Measurements from ENCODE around the gene NEURL1B.
"Not testable (repeated sequence)": the region's sequence is repeated elsewhere in the genome, so short reads cannot be mapped to it uniquely, and the experiment has no call there.

Gene NEURL1B, protein sequence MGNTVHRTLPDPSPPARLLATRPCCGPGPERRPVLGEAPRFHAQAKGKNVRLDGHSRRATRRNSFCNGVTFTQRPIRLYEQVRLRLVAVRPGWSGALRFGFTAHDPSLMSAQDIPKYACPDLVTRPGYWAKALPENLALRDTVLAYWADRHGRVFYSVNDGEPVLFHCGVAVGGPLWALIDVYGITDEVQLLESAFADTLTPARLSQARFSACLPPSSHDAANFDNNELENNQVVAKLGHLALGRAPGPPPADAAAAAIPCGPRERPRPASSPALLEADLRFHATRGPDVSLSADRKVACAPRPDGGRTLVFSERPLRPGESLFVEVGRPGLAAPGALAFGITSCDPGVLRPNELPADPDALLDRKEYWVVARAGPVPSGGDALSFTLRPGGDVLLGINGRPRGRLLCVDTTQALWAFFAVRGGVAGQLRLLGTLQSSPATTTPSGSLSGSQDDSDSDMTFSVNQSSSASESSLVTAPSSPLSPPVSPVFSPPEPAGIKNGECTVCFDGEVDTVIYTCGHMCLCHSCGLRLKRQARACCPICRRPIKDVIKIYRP
- 0 to 8.4 (median 1.9) reads per million in 17 experiments for total RNA-seq

DNA sequence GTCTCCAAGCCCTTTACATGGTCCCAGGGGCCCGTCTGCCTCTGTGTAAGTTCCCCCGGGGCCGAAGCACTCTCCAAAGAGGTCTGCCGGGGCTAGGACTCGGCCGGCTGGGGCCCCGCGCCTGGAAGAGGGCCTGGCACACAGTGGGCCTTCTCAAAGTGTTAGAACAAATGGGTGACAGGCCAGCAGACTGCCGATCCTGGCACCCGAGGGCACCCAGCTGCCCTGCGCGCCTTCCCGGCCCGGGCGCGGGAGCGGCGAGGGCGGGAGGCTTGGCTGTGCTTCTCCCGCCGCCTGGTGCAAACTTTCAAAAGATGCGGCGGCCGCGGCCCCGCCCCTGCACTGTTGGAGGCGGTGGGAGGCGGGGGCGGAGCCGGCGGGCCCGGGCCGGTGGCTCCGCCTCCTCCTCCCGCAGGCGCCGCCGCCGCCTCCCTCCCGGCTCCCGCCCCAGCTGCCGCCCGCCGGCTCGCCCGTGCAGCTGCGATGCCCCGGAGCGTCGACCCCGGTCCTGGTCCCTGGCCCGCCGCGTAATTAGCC lies at the start of gene NEURL1B:
Gene NEURL1B, plus strand, starts transcription at position 442 of the 537 bp plus-strand sequence. CDS start 144 bp downstream, outside the sequence.
- peak; percentile 51 to 71 (median 60) for DNase-seq

DNA sequence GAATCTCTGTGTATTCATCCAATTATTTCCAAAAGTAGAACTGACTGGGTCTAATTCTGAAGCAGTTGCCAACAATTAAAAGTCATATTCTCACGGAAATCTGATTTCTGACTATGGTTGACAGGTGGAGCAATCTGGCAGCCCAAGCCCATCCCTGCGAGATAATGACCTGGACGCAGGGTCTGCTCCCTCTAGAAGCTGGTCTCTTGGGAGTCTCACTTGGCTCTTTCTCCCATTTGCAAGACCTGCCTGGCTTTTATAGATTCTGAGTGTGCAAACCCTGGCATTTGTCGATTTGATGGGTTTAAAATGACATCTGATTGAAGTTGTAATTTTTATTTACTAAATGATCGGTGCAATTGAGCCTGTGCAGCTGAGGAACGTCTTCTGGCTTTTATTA lies 49.4 kb upstream of the NEURL1B start:
- DNase-seq: no peak

DNA sequence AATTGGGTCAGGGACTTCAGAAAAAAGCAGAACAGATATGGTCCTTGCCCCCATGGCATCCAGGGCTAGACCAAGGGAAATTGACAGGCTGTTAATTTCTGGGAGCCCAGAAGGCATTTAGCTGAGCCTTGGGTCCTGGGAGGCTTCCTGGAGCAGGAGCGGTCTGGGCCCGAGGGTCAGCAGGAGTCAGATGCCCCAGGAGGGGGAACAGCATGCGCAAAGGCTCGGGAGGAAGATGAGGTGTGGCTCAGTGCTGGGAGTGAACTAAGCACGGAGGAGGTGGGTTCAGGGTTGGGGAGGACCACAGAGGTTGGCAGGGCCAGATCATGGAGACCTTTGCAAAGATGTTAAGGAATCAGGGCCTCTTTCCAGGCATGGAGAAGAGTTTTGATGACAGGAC lies 48.2 kb upstream of the NEURL1B start:
- no peak for DNase-seq

DNA sequence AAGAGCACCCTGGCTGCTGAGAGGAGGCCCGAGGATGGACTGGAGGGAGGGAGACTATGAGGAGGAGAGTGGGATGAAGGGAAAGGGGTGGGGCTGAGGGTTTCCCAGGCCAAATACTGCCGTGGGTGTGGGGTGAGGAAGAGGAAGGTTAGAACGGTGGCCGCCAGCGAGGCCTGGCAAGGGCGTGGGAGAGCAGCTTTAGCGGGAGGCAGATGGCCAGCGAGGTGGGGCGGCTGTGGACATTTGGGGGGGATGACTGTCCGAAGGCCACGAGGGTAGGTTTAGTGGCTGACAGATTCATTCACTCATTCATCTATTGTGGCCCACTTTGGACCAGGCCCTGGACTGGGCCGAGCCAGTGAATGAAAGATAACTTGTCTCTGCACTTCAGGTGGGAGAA lies 47.8 kb upstream of the NEURL1B start:
- no peak for DNase-seq

DNA sequence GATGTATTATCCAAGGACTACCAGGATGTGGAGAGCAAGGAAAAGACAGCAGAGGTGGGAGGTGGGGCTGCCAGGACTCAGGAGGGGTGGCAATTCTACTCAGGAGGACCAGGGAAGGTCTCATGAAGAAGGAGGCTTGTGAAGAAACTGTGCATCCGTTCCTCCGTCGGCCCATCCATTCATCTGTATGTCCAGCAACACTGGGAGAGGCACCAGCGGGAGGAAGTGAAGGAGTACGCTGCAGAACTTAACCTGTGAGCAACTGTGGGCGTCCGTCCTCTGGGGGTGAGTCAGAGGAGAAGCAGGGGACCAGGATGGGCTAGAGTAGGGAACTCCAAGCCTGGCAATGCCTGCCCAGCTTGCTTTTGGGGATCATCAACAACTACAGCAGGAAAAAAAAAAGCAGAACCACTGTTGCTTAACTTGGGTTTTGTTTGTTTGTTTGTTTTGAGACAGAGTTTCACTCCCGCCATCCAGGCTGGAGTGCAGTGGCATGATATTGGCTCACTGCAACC lies 47.3 kb upstream of the NEURL1B start:
- DNase-seq: peak in 3 of 4 experiments; percentile 11 to 46 (median 15)

DNA sequence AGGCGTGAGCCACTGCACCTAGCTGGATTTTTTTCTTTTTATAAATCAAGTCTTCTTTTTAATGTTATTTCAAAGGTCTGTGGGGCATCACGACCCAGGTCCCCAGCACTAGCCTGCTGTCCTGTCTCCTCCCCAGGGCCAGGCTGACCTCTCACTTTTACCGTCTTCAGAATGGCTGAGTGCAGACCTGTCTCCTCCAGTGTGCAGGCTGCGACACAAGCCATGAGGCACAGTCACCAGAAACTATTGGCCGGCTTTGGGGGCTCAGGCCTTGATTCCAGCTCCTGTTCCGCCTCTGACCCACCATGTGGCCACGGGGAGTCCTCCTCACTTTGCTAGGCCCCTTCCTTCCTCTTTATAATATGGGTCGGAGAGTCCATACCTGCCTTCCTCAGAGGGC lies 46.6 kb upstream of the NEURL1B start:
- no peak for DNase-seq

DNA sequence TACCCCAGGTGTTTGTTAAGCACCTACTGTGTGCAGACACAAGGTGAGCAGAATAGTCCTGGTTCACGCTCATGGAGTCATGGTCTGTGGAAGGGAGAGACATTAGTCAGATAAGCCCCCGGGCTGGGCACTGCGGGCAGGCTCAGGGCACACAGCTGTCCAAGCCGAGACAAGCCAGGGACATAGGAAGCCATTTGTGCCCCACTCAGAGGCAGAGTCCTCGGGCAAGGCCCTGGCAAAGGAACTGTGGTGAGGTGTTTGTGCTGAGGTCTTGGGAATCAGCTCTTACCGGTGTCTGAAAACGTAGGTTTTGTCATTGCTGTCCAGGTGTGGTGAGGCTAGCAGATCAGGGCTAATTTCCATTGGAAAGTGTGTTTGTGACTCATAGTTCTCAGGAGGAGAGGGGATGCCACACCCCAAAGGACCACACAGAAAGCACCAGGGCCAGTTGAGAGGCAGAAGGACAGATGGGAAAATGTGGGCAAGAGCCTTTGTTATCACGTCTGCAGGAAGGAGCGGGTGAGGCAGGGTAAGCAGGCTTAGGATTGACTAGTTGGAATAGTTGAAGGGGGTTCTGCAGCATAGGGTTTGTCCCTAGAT lies 46.1 kb upstream of the NEURL1B start:
- DNase-seq: no peak

DNA sequence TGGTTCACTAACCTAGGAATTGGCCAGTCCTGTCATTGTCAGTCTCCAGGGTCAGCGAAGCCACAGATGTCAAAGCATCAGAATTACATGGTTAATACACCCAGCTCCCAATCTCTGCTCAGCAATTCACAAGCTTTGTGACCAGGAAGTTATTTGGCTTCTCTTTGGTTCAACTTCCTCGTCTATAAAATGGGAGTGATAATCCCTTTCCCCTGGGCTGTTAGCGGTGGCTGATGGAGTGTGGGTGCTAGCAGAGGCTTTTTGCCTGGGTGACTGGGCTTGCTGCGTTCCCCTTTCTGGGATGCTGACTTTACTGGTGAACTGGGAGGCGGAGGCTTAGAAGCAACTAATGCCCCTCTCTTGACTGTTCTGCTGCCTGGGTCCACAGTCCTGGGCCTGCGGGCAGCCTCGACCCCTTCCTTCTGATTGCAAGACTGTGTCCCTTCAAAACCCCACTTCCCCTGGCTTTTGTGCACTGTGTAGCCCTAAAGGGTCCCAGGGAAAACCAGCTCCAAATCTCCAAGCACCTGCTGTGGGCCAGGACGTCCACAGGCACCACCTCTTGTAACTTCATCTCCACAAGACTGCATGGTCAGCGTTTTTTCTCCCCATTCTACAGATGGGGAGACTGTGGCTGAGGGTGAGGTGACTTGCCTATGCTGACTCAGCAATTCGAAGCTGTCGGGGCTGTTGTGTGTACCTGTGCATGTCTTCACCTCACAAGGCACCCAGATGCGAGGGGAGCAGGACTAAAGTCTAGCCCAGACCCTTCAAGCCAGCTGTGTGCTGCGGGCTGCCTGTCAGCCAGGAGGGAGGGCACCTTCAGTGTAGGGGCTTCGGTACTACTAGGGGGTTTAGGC lies 45.2 kb upstream of the NEURL1B start:
- DNase-seq: peak in 3 of 4 experiments; percentile 15 to 42 (median 28)

DNA sequence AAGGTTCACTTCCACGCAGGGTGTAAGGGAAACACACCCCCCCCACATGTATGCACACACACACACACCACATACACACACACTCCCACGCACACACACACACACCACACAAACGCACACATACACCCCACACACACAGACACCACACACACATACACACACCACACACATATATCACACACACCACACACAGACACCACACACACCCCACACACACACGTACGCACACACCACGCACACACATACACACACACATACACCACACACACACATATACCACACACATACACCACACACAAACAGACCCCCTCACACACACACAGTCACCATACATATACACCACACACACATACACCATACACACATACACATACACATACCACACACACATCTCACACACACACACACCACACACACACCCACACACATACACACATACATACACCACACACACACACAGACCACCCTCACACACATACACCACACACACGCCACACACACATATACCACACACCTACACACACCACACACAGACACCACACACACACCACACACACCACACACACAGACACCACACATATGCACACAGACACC lies 44.3 kb upstream of the NEURL1B start:
- no peak for DNase-seq

DNA sequence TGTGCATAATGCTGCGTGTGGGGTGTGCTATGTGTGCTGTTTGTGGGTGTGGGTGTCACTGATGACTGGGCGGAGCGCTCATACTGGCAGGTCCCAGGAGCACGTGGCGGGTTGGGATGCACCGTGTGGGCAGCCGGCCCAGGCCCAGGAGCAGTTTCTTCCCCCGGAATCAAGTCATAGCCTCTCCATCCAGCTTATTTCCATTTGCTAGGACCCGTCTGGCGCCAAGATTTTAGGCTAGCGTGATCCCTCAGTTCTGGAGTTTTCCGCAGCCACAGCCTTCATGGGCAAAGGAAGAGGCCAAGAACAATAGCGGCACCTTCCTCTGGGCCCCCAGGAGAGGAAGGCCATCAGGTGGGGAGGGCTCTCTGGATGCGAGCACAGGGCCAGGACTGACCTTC lies 43.3 kb upstream of the NEURL1B start:
- no peak for DNase-seq

DNA sequence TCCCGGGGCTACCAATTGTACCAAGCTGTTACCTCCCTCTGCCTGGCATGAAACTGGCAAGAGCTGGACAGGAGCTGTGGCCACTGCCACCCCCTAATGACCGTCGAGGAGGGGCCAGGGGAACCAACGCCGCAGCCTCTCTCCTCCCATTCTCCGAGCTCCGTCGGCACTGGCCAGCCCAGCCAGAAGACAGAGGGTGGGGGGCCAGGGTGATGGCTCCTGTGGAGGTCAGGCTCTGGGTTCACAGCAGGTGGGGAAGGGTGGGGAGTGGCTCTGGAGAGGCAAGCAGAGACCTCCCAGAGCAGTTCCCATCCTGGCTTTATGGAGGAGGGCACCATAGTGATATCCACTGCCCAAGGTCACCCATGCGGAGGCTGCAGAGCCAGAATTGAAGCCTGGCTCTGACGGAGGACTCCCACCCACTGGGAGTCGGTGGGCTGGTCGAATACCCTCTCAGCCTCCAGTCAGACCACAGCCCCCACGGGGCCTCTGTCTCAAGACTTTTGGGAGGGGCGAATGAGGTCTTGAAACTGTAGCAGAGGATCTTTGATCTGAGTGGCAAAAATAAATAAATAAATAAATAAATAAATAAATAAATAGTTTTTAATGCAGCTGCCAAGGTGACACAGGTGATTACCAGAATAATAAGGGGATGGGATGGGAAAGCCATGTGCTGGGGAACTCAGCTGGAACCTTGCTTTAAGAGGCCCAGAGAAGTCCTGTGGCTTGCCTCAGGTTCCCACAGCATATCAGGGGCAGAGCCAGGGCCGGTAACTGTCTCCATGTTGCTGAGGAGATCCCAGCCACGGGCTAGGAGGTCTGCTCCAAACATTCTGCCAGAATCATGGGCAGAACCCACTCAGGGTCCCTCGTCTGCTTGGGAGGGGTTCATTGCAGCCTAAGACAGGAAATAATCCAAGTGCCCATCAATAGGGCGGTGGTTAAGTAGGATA lies 42.5 kb upstream of the NEURL1B start:
- DNase-seq: no peak

DNA sequence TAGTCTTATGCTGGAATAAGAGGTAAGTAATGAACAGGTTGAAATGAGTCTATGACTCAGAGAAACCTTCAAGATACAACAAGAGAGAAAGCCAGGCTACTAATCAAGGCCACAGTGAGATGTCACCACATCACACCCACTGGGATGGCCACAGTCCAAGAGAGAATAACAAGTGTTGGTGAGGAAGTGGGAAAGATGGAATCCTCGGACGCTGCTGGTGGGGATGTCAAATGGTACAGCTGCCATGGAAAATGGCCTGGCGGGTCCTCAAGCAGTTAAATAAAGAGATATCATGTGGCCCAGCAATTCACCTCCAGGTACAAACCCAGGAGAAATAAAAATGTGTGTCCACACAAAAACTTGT lies 41.9 kb upstream of the NEURL1B start:
- no peak for DNase-seq

DNA sequence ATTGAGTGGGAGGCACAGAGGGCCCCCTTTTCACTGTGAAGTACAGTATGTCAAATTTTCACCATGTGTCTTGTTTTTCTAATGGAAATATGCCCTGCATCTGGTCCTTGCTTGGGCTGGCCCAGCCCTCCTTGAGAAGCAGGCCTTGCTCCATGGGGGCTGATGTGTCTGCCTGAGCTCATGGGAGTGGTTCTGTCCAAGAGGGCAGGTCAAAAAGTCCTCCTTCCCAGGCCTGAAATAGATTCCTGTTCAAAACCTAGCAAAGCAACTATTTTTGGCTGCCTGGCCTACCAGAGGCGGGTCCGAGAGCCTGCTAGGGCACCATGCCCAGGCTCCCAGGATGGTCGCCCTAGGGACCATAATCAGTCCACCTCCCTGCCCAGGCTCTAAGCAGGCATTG lies 40.5 kb upstream of the NEURL1B start:
- no peak for DNase-seq

DNA sequence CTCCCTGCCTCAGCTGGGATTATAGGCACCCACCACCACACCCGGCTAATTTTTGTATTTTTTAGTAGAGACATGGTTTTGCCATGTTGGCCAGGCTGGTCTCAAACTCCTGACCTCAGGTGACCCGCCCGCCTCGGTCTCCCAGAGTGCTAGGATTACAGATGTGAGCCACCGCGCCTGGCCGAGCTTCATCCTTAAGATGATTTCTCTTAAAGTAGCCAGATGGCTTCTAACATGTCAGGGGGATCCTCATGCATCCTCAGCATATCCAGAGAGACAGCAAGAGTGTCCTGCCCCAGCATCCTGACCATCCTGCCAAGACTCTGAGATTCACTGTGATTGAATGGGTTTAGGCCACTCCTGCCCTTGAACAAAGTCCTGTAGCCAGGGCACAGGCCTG lies 39.5 kb upstream of the NEURL1B start:
- not testable (repeated sequence) for DNase-seq

DNA sequence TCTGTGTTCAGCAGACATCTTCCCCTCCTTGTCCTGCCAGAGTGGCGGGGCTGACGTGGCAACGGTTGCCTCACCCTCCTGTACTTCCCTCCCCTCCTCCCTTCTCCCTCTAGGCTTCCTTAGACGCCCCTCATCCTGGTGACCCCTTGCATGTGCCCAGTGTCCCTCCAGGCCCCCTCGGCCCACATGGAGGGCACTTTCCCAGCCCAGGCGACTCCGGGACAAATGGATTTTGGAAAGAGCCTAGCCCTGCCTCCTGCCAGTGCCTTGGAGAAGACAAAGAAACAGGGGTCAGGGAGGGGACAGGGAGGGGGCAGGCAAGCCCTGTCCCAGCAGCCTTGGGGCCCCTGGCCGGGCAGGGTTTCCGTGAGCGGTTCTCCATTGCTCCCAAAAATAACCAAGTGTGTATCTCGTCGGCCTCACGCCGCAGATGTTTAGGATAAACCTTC lies 38.3 kb upstream of the NEURL1B start:
- DNase-seq: no peak

DNA sequence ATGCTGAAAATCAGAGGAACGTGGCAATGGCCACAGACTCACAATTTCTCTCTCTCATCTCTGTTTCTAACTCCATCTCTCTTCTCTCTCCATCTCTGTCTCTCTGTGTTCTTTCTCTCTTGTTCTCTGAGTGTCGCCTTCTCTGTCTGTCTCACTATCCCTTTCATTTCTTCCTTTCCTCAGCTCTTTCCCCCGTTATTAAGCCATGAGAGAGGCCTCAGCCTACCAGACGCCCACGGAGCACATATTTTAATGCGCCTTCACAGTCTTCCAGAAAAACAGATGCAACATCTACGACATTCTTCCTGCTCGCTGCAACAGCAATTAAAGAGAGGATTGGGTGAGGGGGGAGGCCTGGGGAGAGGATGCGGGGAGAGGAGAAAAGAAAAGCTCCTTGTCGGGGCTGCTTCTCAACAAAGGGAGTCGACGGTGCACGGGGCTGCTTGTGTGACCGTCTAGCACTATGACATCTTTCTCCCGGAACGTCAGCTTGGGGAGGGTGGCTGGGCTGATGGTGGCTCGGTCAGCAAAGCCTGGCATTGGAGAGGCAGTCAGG lies 37.7 kb upstream of the NEURL1B start:
- DNase-seq: no peak

DNA sequence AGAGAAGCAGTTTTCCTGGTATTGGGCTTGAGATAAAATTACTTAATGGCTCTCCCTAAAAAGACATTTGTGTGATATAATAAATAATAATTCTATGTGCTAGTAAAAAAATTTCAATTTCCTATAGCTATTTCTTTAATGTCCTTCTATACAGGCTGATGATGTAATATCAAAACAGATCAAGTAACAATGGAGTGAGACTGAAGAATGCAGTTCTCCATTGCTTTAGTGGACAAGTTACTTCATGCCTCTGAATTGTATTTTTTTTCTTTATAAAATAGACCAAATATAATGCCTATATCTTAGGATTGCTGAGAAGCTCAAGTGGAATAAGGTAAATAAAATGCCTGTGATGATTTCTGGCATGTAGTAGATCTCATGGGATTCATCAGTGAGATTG lies 35.6 kb upstream of the NEURL1B start:
- no peak for DNase-seq

DNA sequence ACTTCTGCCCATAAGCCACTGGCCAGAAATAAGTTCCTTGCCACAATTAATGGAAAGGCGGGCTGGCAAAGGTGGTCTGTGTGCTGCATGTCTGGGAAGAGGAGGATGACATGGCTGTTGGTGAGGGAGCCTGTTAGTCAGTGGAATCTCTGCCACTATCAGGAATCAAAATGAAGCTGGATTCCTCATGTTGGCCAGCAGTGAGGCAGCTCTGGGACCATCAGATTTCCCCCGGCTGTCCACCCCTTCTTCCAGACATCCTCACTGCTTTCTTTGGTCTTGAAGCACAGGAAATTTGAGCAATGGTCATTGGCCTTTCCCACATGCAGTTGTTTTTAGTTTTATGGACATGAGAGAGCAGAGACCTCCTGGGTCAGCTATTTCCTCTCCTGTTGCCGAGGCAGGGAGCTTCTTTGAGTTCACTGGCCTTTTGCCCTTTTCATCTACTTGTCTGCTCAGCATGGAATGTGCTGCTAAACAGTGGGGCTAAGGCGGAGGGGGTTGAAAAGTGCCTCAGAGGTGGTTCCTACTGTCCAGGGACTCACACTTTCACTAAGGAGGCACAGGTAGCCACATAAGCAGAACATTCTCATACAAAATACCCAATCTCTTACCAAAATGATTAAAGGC lies 34.8 kb upstream of the NEURL1B start:
- no peak for DNase-seq

DNA sequence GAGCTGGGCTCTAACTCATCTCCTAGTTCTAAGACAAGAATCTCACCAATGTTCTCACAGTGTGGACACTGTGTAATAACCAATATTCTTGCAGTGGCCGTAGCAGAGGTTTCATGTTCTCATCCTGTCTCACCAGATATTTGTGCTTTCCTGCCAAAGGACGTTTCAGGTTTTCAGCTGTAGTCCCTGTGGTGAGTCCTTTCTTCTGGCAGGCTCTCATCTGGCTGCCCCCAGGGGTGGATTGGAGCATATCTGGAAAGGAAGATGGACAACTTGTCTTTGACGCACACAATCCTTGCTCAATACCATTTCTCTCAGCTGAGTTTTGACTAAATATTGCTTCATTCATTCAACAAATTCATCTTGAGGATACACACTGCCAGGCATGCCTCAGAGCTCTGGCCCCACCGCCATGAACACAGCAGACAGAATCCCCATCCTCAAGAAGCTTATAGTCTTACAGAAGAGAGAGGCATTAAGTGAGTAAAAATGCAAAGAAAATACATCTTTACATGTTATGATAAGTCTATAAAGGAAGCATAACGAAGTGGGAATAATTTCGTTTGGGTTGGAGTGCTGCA lies 33.8 kb upstream of the NEURL1B start:
- DNase-seq: no peak

DNA sequence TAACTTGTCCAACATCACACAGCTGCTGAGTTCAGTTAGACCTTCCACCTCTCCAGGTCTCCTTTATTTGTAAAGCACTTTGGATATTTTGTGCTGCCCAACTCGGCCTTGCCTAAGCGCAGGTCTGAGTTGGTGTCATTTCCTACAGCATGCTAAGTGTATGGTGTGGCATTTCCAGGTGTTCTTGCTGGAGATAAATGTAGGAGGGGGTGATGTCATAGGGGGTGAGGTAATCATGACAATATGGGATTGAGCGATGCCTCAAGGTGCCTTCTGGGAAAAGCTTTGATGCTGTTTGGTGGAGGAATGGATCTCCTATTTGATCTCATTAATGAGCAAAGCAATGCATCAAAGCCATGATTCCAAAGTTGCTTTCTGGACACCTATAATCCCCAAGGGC lies 32.3 kb upstream of the NEURL1B start:
- no peak for DNase-seq

All from suppressor macrophage (primary cell).